Smooth muscle cell of trachea (primary cell): ENCODE results near the gene HSFX4. TPM values are rescaled to one million over a fixed set of nuclear protein-coding genes. Genes with fewer than 3 reads are reported as not detected.

Experiments
- total RNA-seq: library from RNA; depleted of rRNA; stranded (reverse); fragments of >200 nt; gene quantifications from 2 replicates; pipeline ENCODE4 v1.2.1, GENCODE V29; 2014

Gene HSFX4
- not detected in 2 replicates for total RNA-seq

GRCh38 chrX:149929400-149929799 is at the start of gene HSFX4:
HSFX4 (plus strand) TSS chrX:149929573; CDS start chrX:149929645, 72 bp downstream.

GRCh38 chrX:149881081-149881711 is 48.2 kb upstream of the HSFX4 start, which contains the start of gene MAGEA8:
MAGEA8 (plus strand) TSS chrX:149881183; CDS start chrX:149884273, 3,090 bp downstream.

GRCh38 chrX:149938427-149938880 is 9.1 kb downstream of the HSFX4 start, which contains the start of gene EOLA2:
EOLA2 (minus strand) TSS chrX:149938491; CDS start chrX:149933874, 4,617 bp downstream.

Other genes starting within 250 kb of the HSFX4 start
- under 0.01 TPM in 1 of 2 replicates, not detected in the other for gene MAGEA11, start 217.5 kb upstream of the HSFX4 start, total RNA-seq
- 0.87 and 2.0 TPM in 2 replicates for gene HSFX1, start 155.5 kb upstream of the HSFX4 start, total RNA-seq
- gene MAGEA9, start 147.6 kb upstream of the HSFX4 start, total RNA-seq: not detected in 2 replicates
- gene MAGEA8, start 48.4 kb upstream of the HSFX4 start, total RNA-seq: not detected in 2 replicates
- 18.5 and 19.7 TPM in 2 replicates for gene EOLA2, start 8.9 kb downstream of the HSFX4 start, total RNA-seq